HCT116 (cell line): ENCODE measurements around the gene TMEM51.

Experiments used
- CTCF ChIP-seq, 3 experiments: fragments of 200-600 bp in 1 of 3; sonication (generic) in 1 of 3; IDR thresholded peaks in 2 of 3; conservative IDR thresholded peaks in 1 of 3; 2 replicates each; pipeline ENCODE4 v1.5.1; 2012 to 2017; ENCODE audit warnings: low read depth in 2 of 3, low read length in 2 of 3, antibody characterized with exemption in 1 of 3, borderline replicate concordance in 1 of 3, control low read depth in 1 of 3, mild to moderate bottlenecking in 1 of 3, mixed read lengths in 1 of 3, mixed run types in 1 of 3, moderate library complexity in 1 of 3; ENCODE audit not compliant: insufficient read depth in 1 of 3
- TCF7L2 ChIP-seq: IDR thresholded peaks from 2 replicates; pipeline ENCODE4 v1.7.0; 2011; ENCODE audit warnings: borderline replicate concordance, inconsistent platforms; ENCODE audit not compliant: insufficient read depth, insufficient read length; ENCODE audit errors: extremely low read depth
- YY1 ChIP-seq: IDR thresholded peaks from 2 replicates; pipeline ENCODE4 v1.6.1; 2011; ENCODE audit warnings: low read length, low read depth, moderate library complexity, mild to moderate bottlenecking; ENCODE audit not compliant: insufficient replicate concordance; ENCODE audit errors: extremely low read depth

GRCh38 chr1:15155191-15155590, 1.6 kb downstream of the TMEM51 start:
- TF ChIP-seq TCF7L2 (no peak), CTCF (IDR thresholded peaks at IDR 0.05 in 2 of 3, conservative IDR thresholded peaks at IDR 0.05 in 1 of 3; ENCODE audit: borderline replicate concordance in 1 of 3, insufficient read depth in 1 of 3, low read depth in 2 of 3, low read length in 2 of 3) (no peak), YY1 (no peak)
